Activated CD8-positive, alpha-beta T cell treated with anti-CD3 and anti-CD28 coated beads for 36 hours (primary cell): Measurements from ENCODE around the gene SPOP. TPM values are rescaled to one million over a fixed set of nuclear protein-coding genes. Genes with fewer than 3 reads are reported as not detected.
A peak's percentile ranks its signal among the peaks of the same experiment; 100 is the strongest.

Experiments
- ATAC-seq: fragments of 200-7000 bp; cut with Tn5 transposase; one replicate; pipeline ENCODE4 v1.10.0; 2021; ENCODE audit warnings: mild to moderate bottlenecking, moderate library complexity
- CTCF ChIA-PET: fragments of 350-600 bp; sonication (Branson Sonifier 250); formaldehyde crosslinking; loops from one replicate; lab custom pipeline; 2021; ENCODE audit warnings: antibody characterized with exemption; lab: Charles Lee
- POLR2A ChIA-PET: fragments of 350-600 bp; sonication (Branson Sonifier 250); formaldehyde crosslinking; loops from one replicate; lab custom pipeline; 2021; ENCODE audit warnings: antibody characterized with exemption; lab: Charles Lee
- DNase-seq: peaks from one replicate; pipeline ENCODE4 v3.0.0-alpha.2; 2020
- H3K27ac Mint-ChIP-seq: one replicate; pipeline ENCODE4 v1.8.0; 2021; ENCODE audit warnings: mild to moderate bottlenecking, mixed read lengths
- H3K27me3 Mint-ChIP-seq: one replicate; pipeline ENCODE4 v1.8.0; 2021; ENCODE audit warnings: mixed read lengths
- H3K36me3 Mint-ChIP-seq: one replicate; pipeline ENCODE4 v1.8.0; 2021; ENCODE audit warnings: low read depth, mixed read lengths
- H3K4me1 Mint-ChIP-seq: one replicate; pipeline ENCODE4 v1.8.0; 2021; ENCODE audit warnings: low read depth, mixed read lengths
- H3K4me3 Mint-ChIP-seq: one replicate; pipeline ENCODE4 v1.8.0; 2021; ENCODE audit warnings: mild to moderate bottlenecking, moderate library complexity, mixed read lengths
- H3K9me3 Mint-ChIP-seq: one replicate; pipeline ENCODE4 v1.8.0; 2021; ENCODE audit warnings: mixed read lengths
- CTCF ChIP-seq: fragments of 200-600 bp; IDR thresholded peaks from one replicate; pipeline ENCODE4 v1.8.0; 2022; ENCODE audit warnings: antibody characterized with exemption, mild to moderate bottlenecking
- intact Hi-C: fragments of 100-400 bp; cut with micrococcal nuclease; formaldehyde crosslinking; loops from one replicate; pipeline ENCODE4 v1.10.0; 2022
- total RNA-seq, 2 experiments: library from RNA; stranded (reverse); gene quantifications; one replicate each; pipeline ENCODE4 v1.2.3, GENCODE V29; 2021

Gene SPOP
- total RNA-seq, 2 experiments from 2014 or later, result 61.6 to 63.5 TPM

GRCh38 chr17:49692751-49693150 lies 14.9 kb upstream of the SPOP start:
- CTCF ChIA-PET, result interaction anchor here (0.7 to 32.2 kb wide), 3 partner anchors 10 to 126 kb away, joined by 3 to 780 read pairs (median 4); partner anchors contain the start of gene NXPH3
- ATAC-seq, result no peak

GRCh38 chr17:49691677-49692191 lies 13.8 kb upstream of the SPOP start:
- intact Hi-C loops, result no loop called here
- Mint-ChIP-seq H3K4me3 (no peak overlapping the region), H3K36me3 (peaks cover 7% of the 10 kb centered on the region), H3K27me3 (no peaks in the 10 kb centered on the region), H3K4me1 (peaks cover 61% of the 10 kb centered on the region), H3K9me3 (no peaks in the 10 kb centered on the region), H3K27ac (no peak overlapping the region)
- TF ChIP-seq CTCF, result no peak
- ATAC-seq, result no peak
- DNase-seq, result no peak
- CTCF ChIA-PET, result interaction anchor here (1.2 to 32.2 kb wide), 4 partner anchors 15 to 125 kb away, joined by 3 to 780 read pairs (median 4); partner anchors contain the start of gene NXPH3
- POLR2A ChIA-PET, result interaction anchor here (0.8 to 1.5 kb wide), 4 partner anchors 9 to 122 kb away, joined by 3 to 5 read pairs (median 3); partner anchors contain the start of gene SPOP

More at GRCh38 chr17:49692751-49693150, 14.9 kb upstream of the SPOP start:
- H3K27ac Mint-ChIP-seq, result no peak overlapping the region
- intact Hi-C loops, result no loop called here
- TF ChIP-seq CTCF, result no peak
- no peaks in the 10 kb centered on the region for H3K27me3 Mint-ChIP-seq
- peaks cover 7% of the 10 kb centered on the region for H3K36me3 Mint-ChIP-seq
- POLR2A ChIA-PET, result interaction anchor here (1.3 to 1.5 kb wide), 2 partner anchors 12 to 122 kb away, joined by 3 to 6 read pairs; no protein-coding TSS in a partner anchor
- H3K4me1 Mint-ChIP-seq, result peaks cover 57% of the 10 kb centered on the region
- no peak for DNase-seq
- H3K9me3 Mint-ChIP-seq, result no peaks in the 10 kb centered on the region
- H3K4me3 Mint-ChIP-seq, result no peak overlapping the region

- Mint-ChIP-seq H3K9me3 (no peaks in the 10 kb centered on the region), H3K27ac (no peak overlapping the region), H3K36me3 (peaks cover 7% of the 10 kb centered on the region), H3K27me3 (no peaks in the 10 kb centered on the region), H3K4me1 (peaks cover 58% of the 10 kb centered on the region), H3K4me3 (no peak overlapping the region)
- POLR2A ChIA-PET, result interaction anchor here (0.8 to 1.5 kb wide), 4 partner anchors 10 to 121 kb away, joined by 3 to 5 read pairs (median 3); partner anchors contain the start of gene SPOP
- DNase-seq (no peak), ATAC-seq (no peak)
- CTCF ChIA-PET, result interaction anchor here (0.6 to 32.2 kb wide), 6 partner anchors 10 to 125 kb away, joined by 3 to 780 read pairs (median 3); partner anchors contain the start of gene NXPH3
- intact Hi-C loops, result no loop called here
- no peak for TF ChIP-seq CTCF
Observed at GRCh38 chr17:49691086-49691676, 13.3 kb upstream of the SPOP start.

- intact Hi-C loops, result no loop called here
- ATAC-seq, result no peak
- Mint-ChIP-seq H3K9me3 (no peaks in the 10 kb centered on the region), H3K4me3 (no peak overlapping the region), H3K4me1 (peaks cover 49% of the 10 kb centered on the region), H3K36me3 (peaks cover 7% of the 10 kb centered on the region), H3K27ac (no peak overlapping the region), H3K27me3 (no peaks in the 10 kb centered on the region)
- TF ChIP-seq CTCF, result no peak
- ChIA-PET POLR2A (no interaction called here), CTCF (interaction anchor here (0.8 to 32.2 kb wide), 4 partner anchors 9 to 124 kb away, joined by 3 to 780 read pairs (median 4); partner anchors contain the start of gene NXPH3)
- no peak for DNase-seq
Observed at GRCh38 chr17:49690256-49690655, 12.4 kb upstream of the SPOP start.

GRCh38 chr17:49688848-49689247 lies 11.0 kb upstream of the SPOP start:
- peaks cover 42% of the 10 kb centered on the region for H3K4me1 Mint-ChIP-seq
- ChIA-PET CTCF (interaction anchor here (1.0 to 32.2 kb wide), 6 partner anchors 10 to 163 kb away, joined by 3 to 780 read pairs (median 3); partner anchors contain the start of gene NXPH3), POLR2A (interaction anchor here (1.6 to 2.3 kb wide), 2 partner anchors 10 to 25 kb away, joined by 4 to 8 read pairs; no protein-coding TSS in a partner anchor)
- H3K27ac Mint-ChIP-seq, result peak overlapping the region; percentile 77
- intact Hi-C loops, result no loop called here
- no peak for TF ChIP-seq CTCF
- peak overlapping the region; percentile 30 for H3K4me3 Mint-ChIP-seq
- peaks cover 7% of the 10 kb centered on the region for H3K36me3 Mint-ChIP-seq
- H3K27me3 Mint-ChIP-seq, result no peaks in the 10 kb centered on the region
- DNase-seq, result no peak
- H3K9me3 Mint-ChIP-seq, result no peaks in the 10 kb centered on the region
- no peak for ATAC-seq
